NB4 (cell line): Measurements from ENCODE around the gene MKS1.

Experiments
- DNase-seq: peaks from one replicate; pipeline ENCODE4 v3.0.0; 2010; ENCODE audit warnings: low read depth
- H3K4me3 ChIP-seq: one replicate; pipeline ENCODE4 v1.5.1; 2011; ENCODE audit warnings: mild to moderate bottlenecking, low read depth, low read length, moderate library complexity
- MAX ChIP-seq: IDR thresholded peaks from 2 replicates; pipeline ENCODE4 v1.6.1; 2011; ENCODE audit warnings: low read depth, low read length
- MYC ChIP-seq: IDR thresholded peaks from 2 replicates; pipeline ENCODE4 v1.6.1; 2011; ENCODE audit warnings: low read depth, low read length
- POLR2A ChIP-seq: IDR thresholded peaks from 2 replicates; pipeline ENCODE4 v1.6.1; 2011; ENCODE audit warnings: mild to moderate bottlenecking; ENCODE audit not compliant: insufficient read length; ENCODE audit errors: extremely low read depth
- TF ChIP-seq, protein P1 (sequence below): IDR thresholded peaks from one replicate; pipeline ENCODE4 v1.5.1; 2012; ENCODE audit warnings: low read depth, low read length

MKS1 gene

GRCh38 chr17:58205936-58206335, 13.1 kb downstream of the MKS1 start:
- DNase-seq, result no peak
- no peak overlapping the region for H3K4me3 ChIP-seq
- no peak for TF ChIP-seq POLR2A
- TF ChIP-seq MAX, result no peak
- no peak for TF ChIP-seq MYC
- TF ChIP-seq, protein P1, sequence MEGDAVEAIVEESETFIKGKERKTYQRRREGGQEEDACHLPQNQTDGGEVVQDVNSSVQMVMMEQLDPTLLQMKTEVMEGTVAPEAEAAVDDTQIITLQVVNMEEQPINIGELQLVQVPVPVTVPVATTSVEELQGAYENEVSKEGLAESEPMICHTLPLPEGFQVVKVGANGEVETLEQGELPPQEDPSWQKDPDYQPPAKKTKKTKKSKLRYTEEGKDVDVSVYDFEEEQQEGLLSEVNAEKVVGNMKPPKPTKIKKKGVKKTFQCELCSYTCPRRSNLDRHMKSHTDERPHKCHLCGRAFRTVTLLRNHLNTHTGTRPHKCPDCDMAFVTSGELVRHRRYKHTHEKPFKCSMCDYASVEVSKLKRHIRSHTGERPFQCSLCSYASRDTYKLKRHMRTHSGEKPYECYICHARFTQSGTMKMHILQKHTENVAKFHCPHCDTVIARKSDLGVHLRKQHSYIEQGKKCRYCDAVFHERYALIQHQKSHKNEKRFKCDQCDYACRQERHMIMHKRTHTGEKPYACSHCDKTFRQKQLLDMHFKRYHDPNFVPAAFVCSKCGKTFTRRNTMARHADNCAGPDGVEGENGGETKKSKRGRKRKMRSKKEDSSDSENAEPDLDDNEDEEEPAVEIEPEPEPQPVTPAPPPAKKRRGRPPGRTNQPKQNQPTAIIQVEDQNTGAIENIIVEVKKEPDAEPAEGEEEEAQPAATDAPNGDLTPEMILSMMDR, result no peak

GRCh38 chr17:58204796-58205195, 14.3 kb downstream of the MKS1 start:
- TF ChIP-seq, protein P1, result no peak
- no peak for TF ChIP-seq MYC
- TF ChIP-seq POLR2A, result no peak
- no peak for TF ChIP-seq MAX
- no peak for DNase-seq
- no peak overlapping the region for H3K4me3 ChIP-seq

- TF ChIP-seq, protein P1, result no peak
- TF ChIP-seq MAX (no peak), POLR2A (no peak), MYC (no peak)
- no peak for DNase-seq
- H3K4me3 ChIP-seq, result no peak overlapping the region
These were observed 16.2 kb downstream of the MKS1 start for GRCh38 chr17:58202859-58203258.

GRCh38 chr17:58200024-58200633, 18.9 kb downstream of the MKS1 start:
- peak; percentile 66 for DNase-seq
- TF ChIP-seq MYC, result peak; percentile 46; the same call in 1 of the 2 replicates
- TF ChIP-seq, protein P1, result peak; percentile 71
- TF ChIP-seq MAX, result peak; percentile 49
- no peak for TF ChIP-seq POLR2A
- no peak overlapping the region for H3K4me3 ChIP-seq

DNA sequence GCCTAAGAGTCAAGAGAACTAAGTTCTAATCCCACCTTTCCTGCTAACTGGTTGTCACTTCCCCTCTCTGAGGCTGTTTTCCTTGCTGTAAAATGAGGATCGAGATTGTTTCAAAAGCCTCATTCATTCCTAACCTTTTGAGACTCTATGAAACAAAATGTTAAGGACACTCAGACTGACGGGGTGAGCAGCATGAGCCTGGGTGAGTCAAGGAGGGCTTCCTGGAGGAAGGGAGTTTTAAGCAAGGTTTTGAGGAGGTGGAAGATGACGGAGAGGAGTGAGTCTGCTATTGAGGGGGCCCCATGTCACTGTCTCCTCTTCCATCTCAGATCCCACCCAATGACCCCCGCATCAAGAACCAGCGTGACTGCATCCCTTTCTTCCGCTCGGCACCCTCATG, 22.4 kb downstream of the MKS1 start:
- no peak for DNase-seq
- no peak overlapping the region for H3K4me3 ChIP-seq
- no peak for TF ChIP-seq MAX
- no peak for TF ChIP-seq POLR2A
- TF ChIP-seq MYC, result no peak
- TF ChIP-seq, protein P1, result no peak
